Neural progenitor cell (in vitro differentiated cells): ENCODE measurements around the gene ROMO1. TPM values are rescaled to one million over a fixed set of nuclear protein-coding genes. Genes with fewer than 3 reads are reported as not detected.
A peak's percentile ranks its signal among the peaks of the same experiment; 100 is the strongest.

ENCODE experiments used
- DNase-seq: peaks from one replicate; pipeline ENCODE4 v3.0.0-alpha.2; 2016; ENCODE audit warnings: low spot score
- H2AFZ ChIP-seq: fragments of 200-600 bp; sonication (generic); replicated peaks from 2 replicates; pipeline ENCODE4 v1.6.1; 2016; ENCODE audit warnings: antibody characterized with exemption
- H3F3A ChIP-seq: fragments of 200-600 bp; sonication (generic); 2 replicates; pipeline ENCODE4 v1.6.1; 2016; ENCODE audit warnings: antibody characterized with exemption, low read depth
- H3K27ac ChIP-seq: fragments of 200-600 bp; sonication (generic); 2 replicates; pipeline ENCODE4 v1.5.1; 2016; ENCODE audit warnings: mild to moderate bottlenecking
- H3K27me3 ChIP-seq: fragments of 200-600 bp; sonication (generic); 2 replicates; pipeline ENCODE4 v1.6.1; 2016; ENCODE audit warnings: mild to moderate bottlenecking, moderate library complexity
- H3K36me3 ChIP-seq: fragments of 200-600 bp; sonication (generic); 2 replicates; pipeline ENCODE4 v1.5.1; 2016
- H3K4me1 ChIP-seq: fragments of 200-600 bp; sonication (generic); 2 replicates; pipeline ENCODE4 v1.6.1; 2016; ENCODE audit warnings: mixed run types
- H3K4me2 ChIP-seq: fragments of 200-600 bp; sonication (generic); 2 replicates; pipeline ENCODE4 v1.6.1; 2016
- H3K4me3 ChIP-seq: fragments of 200-600 bp; sonication (generic); 2 replicates; pipeline ENCODE4 v1.5.1; 2016
- H3K79me2 ChIP-seq: fragments of 200-600 bp; sonication (generic); 2 replicates; pipeline ENCODE4 v1.6.1; 2016; ENCODE audit warnings: low read depth
- H3K9ac ChIP-seq: fragments of 200-600 bp; sonication (generic); 2 replicates; pipeline ENCODE4 v1.6.1; 2016
- H3K9me3 ChIP-seq: fragments of 200-600 bp; sonication (generic); 2 replicates; pipeline ENCODE4 v1.5.1; 2016; ENCODE audit warnings: low read depth
- H4K20me1 ChIP-seq: fragments of 200-600 bp; sonication (generic); 2 replicates; pipeline ENCODE4 v1.6.1; 2016; ENCODE audit warnings: low read depth
- H3K27ac Mint-ChIP-seq: 3 replicates; pipeline ENCODE4 v1.8.0; 2021; ENCODE audit warnings: mixed read lengths
- H3K27me3 Mint-ChIP-seq: 2 replicates; pipeline ENCODE4 v1.8.0; 2022; ENCODE audit warnings: low read depth, mild to moderate bottlenecking, inconsistent platforms, moderate library complexity, mixed read lengths; ENCODE audit not compliant: insufficient read depth
- H3K36me3 Mint-ChIP-seq: 3 replicates; pipeline ENCODE4 v1.8.0; 2021; ENCODE audit warnings: mixed read lengths
- H3K4me1 Mint-ChIP-seq: 3 replicates; pipeline ENCODE4 v1.8.0; 2021; ENCODE audit warnings: mixed read lengths
- H3K4me3 Mint-ChIP-seq: 3 replicates; pipeline ENCODE4 v1.8.0; 2021; ENCODE audit warnings: mild to moderate bottlenecking, moderate library complexity, mixed read lengths
- H3K9me3 Mint-ChIP-seq: 3 replicates; pipeline ENCODE4 v1.8.0; 2020; ENCODE audit warnings: mixed read lengths
- CTCF ChIP-seq: fragments of 200-600 bp; sonication (generic); IDR thresholded peaks from 2 replicates; pipeline ENCODE4 v1.5.1; 2017; ENCODE audit warnings: antibody characterized with exemption, mild to moderate bottlenecking
- EZH2 ChIP-seq: fragments of 200-600 bp; sonication (generic); IDR thresholded peaks from 2 replicates; pipeline ENCODE4 v1.6.1; 2017; ENCODE audit warnings: antibody characterized with exemption, mild to moderate bottlenecking, moderate library complexity
- EZH2phosphoT487 ChIP-seq: fragments of 200-600 bp; sonication (generic); IDR thresholded peaks from 2 replicates; pipeline ENCODE4 v1.6.1; 2017; ENCODE audit warnings: antibody characterized with exemption
- total RNA-seq: library from RNA; depleted of rRNA; stranded (reverse); fragments of >200 nt; gene quantifications from 2 replicates; pipeline ENCODE4 v1.2.3, GENCODE V29; 2015; ENCODE audit warnings: low replicate concordance

ROMO1 gene
- 135 and 253 TPM in 2 replicates for total RNA-seq

DNA sequence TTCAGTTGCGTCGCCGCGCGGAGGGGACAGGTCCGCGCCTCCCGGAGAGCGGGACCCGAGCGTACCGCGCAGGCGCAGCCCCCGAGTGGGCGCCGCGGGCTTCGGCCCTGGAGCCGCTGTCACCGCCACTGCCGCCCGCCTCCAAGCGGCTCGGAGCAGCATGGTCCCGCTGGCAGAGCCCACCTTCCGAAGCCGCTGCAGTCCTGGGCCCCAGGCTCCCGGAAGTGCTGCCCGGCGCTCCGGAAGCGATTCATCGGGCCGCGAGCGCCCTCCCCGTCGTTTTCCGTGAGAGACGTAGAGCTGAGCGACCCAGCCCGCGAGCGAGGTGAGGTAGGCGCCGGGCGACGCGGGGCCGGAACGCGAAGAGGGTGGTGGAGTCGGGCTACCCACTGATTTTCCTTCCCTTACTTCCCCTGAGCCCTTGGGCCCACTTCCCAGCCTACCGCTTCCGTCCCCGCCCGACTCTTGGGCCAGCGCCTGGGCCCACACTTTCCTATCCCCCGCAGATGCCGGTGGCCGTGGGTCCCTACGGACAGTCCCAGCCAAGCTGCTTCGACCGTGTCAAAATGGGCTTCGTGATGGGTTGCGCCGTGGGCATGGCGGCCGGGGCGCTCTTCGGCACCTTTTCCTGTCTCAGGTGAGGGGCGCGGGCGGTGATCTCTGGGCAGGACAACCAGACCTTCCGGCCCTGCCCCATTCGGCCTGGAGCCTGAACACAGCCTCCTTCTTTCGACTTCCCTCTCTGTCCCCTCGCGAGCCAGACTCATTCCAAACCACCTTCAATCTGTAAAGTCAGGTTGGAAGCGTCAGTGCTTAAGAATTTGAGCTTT is at the start of gene ROMO1, which contains the start of gene NFS1:
Gene ROMO1 (plus strand): TSS at position 279 of the 830 bp plus-strand sequence. CDS start 228 bp downstream, at position 507.
Gene NFS1 (minus strand): TSS at position 226 of the 830 bp plus-strand sequence. CDS start 64 bp downstream, at position 162.
- H3K9ac ChIP-seq = peak within 1 kb of the TSS; percentile 91
- H3K4me3 Mint-ChIP-seq = peak within 1 kb of the TSS; percentile 92
- H3K27me3 ChIP-seq = no peaks in the 10 kb centered on the region
- H3K4me1 ChIP-seq = peaks cover 12% of the 10 kb centered on the region
- H3K9me3 Mint-ChIP-seq = no peaks in the 10 kb centered on the region
- peak; percentile 95 for DNase-seq
- H3K79me2 ChIP-seq = peaks cover 19% of the 10 kb centered on the region
- peaks cover 14% of the 10 kb centered on the region for H3K36me3 Mint-ChIP-seq
- peak within 1 kb of the TSS; percentile 74 for H2AFZ ChIP-seq
- H3K4me3 ChIP-seq = peak within 1 kb of the TSS; percentile 89
- H3K4me1 Mint-ChIP-seq = peaks cover 21% of the 10 kb centered on the region
- H3K4me2 ChIP-seq = peak within 1 kb of the TSS; percentile 96
- peaks cover 22% of the 10 kb centered on the region for H4K20me1 ChIP-seq
- peaks cover 6% of the 10 kb centered on the region for H3K27me3 Mint-ChIP-seq
- H3K36me3 ChIP-seq = peaks cover 11% of the 10 kb centered on the region
- TF ChIP-seq EZH2 = no peak
- TF ChIP-seq CTCF = peak; percentile 42
- no peaks in the 10 kb centered on the region for H3K9me3 ChIP-seq
- peak within 1 kb of the TSS; percentile 73 for H3K27ac ChIP-seq
- H3F3A ChIP-seq = peaks cover 67% of the 10 kb centered on the region
- peak within 1 kb of the TSS; percentile 90 for H3K27ac Mint-ChIP-seq

DNA sequence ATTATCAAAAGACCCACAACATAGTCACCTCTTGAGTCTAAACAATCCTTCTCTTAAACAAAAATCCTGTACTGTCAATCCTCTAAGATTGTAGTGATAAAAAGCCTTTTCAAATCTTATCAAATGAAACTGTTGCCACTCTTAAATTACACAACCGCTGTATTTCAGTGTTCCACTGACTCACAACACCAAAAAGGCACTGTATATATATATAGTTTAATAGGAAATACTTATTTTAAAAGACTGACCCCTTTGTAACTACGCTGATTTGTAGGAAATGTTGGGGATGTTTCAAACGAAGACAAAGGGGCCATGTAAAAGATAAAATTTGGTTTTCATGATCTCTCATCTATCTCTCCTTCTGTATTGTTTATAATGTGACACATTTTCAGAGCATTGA is 48.6 kb upstream of the ROMO1 start:
- DNase-seq = no peak
- H3K27ac Mint-ChIP-seq = no peak overlapping the region
- Histone ChIP-seq H3K4me1 (no peaks in the 10 kb centered on the region), H3K9me3 (no peaks in the 10 kb centered on the region), H3K27me3 (no peaks in the 10 kb centered on the region), H3K4me3 (no peak overlapping the region), H3K4me2 (no peak overlapping the region), H3F3A (peaks cover 17% of the 10 kb centered on the region), H3K79me2 (peaks cover 100% of the 10 kb centered on the region), H3K9ac (no peak overlapping the region), H3K36me3 (peaks cover 32% of the 10 kb centered on the region), H4K20me1 (peaks cover 99% of the 10 kb centered on the region), H3K27ac (no peak overlapping the region), H2AFZ (no peak overlapping the region)
- TF ChIP-seq EZH2 = no peak
- no peak for TF ChIP-seq CTCF
- TF ChIP-seq EZH2phosphoT487 = no peak
- peaks cover 2% of the 10 kb centered on the region for H3K9me3 Mint-ChIP-seq
- peaks cover 38% of the 10 kb centered on the region for H3K36me3 Mint-ChIP-seq
- H3K27me3 Mint-ChIP-seq = no peaks in the 10 kb centered on the region
- H3K4me3 Mint-ChIP-seq = no peak overlapping the region
- H3K4me1 Mint-ChIP-seq = no peaks in the 10 kb centered on the region

DNA sequence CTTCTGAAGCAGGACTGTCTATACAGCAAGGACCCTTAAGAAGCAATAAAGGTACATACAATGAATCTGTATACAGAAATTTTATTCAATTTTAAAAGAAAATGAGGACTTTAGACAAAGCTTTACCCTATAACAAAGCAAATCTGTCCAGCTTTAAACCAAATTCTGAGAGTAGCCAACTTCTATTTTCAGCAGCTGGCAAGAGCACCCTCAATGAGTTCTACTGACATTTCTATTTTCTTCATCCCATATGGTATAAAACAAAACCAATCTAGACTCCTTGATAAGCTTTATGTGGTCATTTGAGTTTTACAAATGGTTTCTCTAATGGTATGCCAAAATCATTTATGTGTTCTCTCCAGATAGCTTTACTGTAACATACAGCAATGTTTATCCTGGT is 47.2 kb upstream of the ROMO1 start:
- H3K9me3 ChIP-seq = no peaks in the 10 kb centered on the region
- no peak overlapping the region for H3K9ac ChIP-seq
- no peak for TF ChIP-seq CTCF
- TF ChIP-seq EZH2 = no peak
- TF ChIP-seq EZH2phosphoT487 = no peak
- no peaks in the 10 kb centered on the region for H3K27me3 ChIP-seq
- Mint-ChIP-seq H3K27ac (no peak overlapping the region), H3K36me3 (peaks cover 40% of the 10 kb centered on the region), H3K9me3 (no peaks in the 10 kb centered on the region), H3K4me3 (no peak overlapping the region), H3K27me3 (no peaks in the 10 kb centered on the region), H3K4me1 (no peaks in the 10 kb centered on the region)
- H3K79me2 ChIP-seq = peaks cover 100% of the 10 kb centered on the region
- peaks cover 99% of the 10 kb centered on the region for H4K20me1 ChIP-seq
- peaks cover 17% of the 10 kb centered on the region for H3F3A ChIP-seq
- peaks cover 32% of the 10 kb centered on the region for H3K36me3 ChIP-seq
- H3K27ac ChIP-seq = no peak overlapping the region
- H2AFZ ChIP-seq = no peak overlapping the region
- no peak overlapping the region for H3K4me2 ChIP-seq
- no peak overlapping the region for H3K4me3 ChIP-seq
- DNase-seq = no peak
- H3K4me1 ChIP-seq = no peaks in the 10 kb centered on the region
